ENCODE measurements around the gene ATRIP.
"Not testable (repeated sequence)": the region's sequence is repeated elsewhere in the genome, so short reads cannot be mapped to it uniquely, and the experiment has no call there.

ATRIP gene

DNA sequence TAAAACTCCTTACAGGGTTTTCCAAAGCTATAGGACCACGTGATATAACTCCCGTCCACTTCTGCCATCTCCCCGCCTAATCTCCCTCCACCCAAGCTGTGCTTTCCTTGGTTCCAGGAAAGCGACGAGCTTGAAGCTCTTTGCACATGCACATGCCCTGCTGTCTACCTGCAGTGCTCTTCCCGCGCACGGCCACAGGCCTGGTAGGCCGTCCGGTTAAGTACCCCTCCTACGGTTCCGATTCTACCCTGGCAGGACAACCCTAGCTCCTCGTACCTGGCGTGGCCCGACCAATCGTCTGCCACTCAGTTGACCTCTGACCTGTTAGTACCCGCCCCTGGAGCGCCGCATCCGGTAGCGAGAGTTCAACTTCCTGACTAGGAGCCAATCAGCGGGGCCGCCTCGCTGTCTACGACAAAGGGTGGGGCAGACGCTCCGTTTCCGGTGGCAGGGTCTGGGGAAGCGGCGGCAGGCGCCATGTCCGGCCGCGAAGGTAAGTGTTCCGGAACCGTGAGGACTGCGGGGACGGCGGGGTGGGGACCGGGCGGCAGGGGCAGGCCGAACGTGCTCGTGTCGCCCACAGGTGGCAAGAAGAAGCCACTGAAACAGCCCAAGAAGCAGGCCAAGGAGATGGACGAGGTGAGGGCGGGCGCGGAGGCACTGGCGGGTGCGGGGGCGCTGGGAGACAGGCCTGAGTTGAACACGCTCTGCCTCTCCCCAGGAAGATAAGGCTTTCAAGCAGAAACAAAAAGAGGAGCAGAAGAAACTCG, 6.5 kb upstream of the ATRIP start, which contains the start of the genes CCDC51 and TMA7:
TSS of gene CCDC51 (minus strand) at position 300 of the 770 bp plus-strand sequence. CDS start 4,991 bp downstream, outside the sequence.
TSS of gene TMA7 (plus strand) at position 438 of the 770 bp plus-strand sequence. CDS start at position 478, 40 bp downstream.
- peak; percentile 97 to 98 (median 98) for DNase-seq

DNA sequence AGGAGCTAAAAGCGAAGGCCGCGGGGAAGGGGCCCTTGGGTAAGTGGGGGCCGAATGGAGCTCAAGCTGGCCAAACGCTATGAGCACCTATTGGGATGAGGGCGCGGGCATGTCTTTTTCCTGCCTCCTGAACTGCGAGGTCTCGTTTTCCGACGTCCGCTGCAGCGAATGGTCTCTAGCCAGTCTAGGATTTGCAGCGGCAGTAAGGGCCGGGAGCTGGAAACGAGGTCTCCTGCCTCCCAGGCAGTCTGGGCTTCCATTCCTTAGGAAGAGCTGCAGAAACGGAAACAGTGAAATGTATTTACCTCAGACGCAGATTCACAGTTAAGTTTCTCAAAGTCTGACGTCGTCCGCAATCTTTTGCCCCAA, 6.0 kb upstream of the ATRIP start:
- no peak for DNase-seq

DNA sequence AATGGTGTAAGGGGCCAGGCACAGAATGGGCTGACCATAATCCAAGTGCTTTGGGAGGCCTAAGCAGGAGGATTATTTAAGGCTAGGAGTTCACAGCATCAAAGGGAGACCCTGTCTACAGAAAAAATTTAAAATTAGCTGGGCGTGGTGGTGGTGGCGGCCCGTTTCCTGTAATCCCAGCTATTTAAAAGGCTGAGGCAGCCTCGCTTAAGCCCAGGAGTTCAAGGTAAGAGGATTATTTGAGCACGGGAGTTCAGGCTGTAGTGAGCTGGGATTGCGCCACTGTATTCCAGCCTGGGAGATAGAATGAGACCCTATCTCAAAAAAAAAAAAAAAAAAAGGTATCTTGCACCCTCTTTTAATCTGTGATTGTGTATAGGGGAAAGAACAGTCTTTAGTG, 4.6 kb upstream of the ATRIP start:
- DNase-seq = no peak

DNA sequence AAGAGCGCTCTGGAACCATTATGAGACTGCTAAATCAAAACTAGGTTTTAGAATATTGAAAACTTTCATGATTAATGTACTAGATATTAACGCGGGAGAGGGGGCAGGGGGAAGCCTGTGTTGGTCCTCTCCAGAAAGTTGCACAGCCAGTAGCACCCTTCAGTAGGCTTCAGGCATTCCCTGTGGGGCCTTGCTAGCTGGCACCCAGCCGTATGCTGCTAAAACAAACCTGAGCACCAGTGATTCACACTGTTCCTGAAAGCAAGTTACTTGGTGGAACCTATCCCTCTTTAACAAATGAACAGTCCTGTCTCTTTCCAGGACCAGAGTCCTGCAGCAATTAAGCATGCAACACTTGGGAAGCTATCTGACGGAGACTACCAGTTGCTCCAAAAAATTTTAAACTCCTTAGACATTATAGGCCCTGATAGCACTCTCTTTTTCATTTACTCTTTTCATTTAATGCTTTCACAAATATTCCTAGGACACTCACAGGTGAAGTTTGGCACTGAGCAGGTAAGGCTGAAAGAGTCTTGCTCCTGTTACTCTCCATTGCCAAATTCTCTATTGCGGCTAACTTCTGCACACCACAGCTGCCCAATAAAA, 1.2 kb upstream of the ATRIP start:
- DNase-seq = no peak

DNA sequence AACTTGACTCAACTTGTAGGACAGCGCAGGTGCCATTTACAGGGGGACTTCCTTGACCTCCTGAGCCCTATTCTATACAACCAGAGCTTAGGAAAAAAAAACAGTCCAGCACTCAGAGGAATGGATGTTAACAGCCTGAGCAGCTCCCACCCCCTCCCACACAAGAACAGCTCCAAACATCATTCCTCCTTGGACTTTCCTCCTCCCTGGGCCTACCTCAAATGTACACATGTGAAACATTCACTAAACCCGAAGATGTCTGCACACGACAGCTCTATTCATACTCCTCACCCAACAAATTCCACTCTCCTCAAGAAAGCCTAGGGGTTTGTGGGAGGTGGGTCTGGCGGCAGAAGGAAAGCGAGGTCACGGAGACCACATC, 503 bp upstream of the ATRIP start:
- no peak for DNase-seq

DNA sequence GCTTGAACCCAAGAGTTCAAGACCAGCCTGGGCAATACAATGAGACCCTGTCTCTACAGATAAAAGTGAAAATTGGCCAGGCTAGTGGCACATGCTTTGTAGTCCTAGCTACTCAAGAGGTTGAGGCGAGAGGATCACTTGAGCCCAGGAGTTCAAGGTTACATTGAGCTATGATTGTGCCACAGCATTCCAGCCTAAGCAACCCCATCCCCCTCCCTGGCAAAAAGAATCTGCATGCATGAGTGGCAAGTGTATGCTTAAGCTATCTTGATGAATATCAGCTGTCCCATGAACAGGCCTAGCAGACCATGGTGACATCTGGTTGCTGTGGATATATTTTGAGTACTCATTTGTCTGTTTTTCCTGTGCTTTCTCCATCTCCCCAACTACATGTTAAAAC, 4.7 kb downstream of the ATRIP start:
- no peak for DNase-seq

DNA sequence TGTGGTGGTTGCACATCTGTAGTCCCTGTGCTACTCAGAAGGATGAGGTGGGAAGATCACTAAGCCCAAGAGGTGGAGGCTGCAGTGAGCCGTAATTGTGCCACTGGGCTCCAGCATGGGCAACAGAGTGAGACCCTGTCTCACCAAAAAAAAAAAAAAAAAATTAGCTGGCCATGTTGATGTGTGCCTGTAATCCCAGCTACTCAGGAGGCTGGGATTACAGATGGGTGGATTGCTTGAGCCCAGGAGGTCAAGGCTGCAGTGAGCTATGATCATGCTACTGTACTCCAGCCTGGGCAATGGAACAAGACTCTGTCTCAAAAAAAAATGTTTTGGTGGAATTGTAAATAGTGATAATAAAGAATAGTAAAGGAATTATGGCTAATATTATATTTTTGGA, 9.9 kb downstream of the ATRIP start:
- no peak for DNase-seq

DNA sequence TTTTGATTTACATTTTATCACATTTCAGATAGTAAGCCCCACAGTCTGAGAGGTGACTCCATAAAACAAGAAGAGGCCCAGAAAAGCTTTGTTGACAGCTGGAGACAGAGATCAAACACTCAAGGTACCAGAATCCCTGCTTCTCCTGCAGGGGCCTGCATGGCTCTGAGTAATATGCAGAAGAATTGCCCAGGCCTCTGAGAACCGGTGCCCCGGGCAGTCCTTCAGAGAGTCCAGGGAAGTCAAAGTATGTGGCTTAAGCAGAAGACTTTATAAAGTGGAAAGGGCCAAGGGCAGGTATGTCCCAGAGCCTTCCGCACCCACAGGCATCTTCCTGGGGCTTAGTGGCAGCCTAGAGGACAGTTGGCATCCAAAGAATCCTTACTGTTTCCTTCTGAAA, 12.8 kb downstream of the ATRIP start:
- no peak for DNase-seq

DNA sequence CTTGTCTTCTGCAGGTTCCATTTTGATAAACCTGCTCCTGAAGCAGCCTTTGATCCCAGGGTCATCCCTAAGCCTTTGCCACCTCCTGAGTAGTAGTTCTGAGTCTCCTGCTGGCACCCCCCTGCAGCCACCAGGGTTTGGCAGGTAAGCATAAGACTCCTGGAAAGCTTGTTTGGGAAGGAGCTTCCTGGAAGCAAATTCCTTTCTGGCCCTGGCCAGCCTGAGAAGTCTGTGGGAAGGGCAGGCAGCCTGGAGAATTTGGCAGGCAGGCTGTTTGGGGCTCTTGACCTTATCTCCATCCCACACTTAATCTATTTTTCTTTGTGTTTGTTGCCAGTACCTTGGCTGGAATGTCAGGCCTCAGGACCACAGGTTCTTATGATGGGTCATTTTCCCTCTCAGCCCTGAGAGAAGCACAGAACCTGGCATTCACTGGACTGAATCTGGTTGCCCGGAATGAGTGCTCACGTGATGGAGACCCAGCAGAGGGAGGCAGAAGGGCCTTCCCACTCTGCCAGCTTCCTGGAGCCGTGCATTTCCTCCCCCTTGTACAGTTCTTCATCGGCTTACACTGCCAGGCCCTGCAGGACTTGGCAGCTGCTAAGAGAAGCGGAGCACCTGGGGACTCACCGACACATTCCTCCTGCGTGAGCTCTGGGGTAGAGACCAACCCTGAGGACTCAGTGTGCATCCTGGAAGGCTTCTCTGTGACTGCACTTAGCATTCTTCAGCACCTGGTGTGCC, 13.4 kb downstream of the ATRIP start:
- DNase-seq = no peak

DNA sequence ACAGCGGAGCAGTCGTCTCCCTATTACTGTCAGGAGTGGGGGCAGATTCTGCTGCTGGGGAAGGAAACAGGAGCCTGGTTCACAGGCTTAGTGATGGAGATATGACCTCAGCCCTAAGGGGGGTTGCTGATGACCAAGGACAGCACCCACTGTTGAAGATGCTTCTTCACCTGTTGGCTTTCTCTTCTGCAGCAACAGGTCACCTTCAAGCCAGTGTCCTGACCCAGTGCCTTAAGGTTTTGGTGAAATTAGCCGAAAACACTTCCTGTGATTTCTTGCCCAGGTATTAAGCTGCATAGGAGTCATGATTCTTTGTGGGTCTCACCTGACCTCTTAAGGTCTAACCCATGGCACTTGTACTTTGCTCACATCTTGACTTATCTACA, 14.0 kb downstream of the ATRIP start:
- DNase-seq = no peak

DNA sequence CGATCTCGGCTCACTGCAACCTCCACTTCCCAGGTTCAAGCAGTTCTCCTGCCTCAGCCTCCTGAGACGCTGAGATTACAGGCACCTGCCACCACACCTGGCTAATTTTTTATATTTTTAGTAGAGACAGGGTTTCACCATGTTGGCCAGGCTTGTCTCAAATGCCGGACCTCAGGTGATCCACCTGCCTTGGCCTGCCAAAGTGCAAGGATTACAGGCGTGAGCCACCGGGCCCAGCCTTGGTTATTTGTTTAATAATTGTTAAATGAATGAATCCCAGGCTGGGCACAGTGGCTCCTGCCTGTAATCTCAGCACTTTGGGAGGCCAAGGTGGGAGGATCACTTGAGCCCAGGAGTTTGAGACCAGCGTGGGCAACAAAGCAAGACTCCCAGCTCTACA, 15.2 kb downstream of the ATRIP start:
- DNase-seq = not testable (repeated sequence)

DNA sequence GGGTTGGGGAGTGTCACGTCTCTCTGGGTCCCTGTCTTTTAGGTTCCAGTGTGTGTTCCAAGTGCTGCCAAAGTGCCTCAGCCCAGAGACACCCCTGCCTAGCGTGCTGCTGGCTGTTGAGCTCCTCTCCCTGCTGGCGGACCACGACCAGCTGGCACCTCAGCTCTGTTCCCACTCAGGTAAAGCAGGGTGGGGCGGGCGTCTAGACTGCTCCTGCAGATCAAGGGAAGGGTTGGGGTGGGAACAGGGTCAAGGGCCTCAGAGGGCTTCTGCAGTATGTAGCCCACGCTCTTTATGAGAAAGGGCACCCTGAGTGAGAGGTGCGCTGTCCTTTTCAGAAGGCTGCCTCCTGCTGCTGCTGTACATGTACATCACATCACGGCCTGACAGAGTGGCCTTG, 17.2 kb downstream of the ATRIP start:
- no peak for DNase-seq

DNA sequence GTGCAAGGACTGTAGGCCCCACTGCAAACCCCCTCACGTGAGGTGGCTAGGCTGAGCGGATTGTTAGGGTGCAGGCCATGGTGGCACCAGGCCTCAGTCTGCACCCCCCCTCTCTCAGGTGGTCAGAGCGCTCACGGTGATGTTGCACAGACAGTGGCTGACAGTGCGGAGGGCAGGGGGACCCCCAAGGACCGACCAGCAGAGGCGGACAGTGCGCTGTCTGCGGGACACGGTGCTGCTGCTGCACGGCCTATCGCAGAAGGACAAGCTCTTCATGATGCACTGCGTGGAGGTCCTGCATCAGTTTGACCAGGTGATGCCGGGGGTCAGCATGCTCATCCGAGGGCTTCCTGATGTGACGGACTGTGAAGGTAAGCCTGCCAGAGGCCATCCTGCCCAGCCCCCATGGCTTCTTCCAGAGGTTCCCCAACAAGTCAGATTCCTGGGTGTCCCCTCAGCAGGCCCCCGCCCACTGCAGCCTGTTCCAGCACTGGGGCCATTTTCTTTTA, 18.2 kb downstream of the ATRIP start:
- no peak for DNase-seq

DNA sequence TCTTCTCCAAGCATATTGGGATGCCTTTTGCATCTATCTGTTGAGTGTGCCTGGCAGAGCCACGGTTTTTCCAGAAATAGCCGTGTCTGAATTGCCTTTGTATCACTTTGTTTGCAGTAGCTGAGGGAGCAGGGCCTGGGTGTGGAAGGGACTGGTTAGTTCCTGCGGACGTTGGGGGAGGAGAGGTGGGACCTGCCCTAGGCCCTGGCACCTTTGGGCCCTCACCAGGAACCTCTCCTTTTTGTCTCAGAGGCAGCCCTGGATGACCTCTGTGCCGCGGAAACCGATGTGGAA, 18.6 kb downstream of the ATRIP start:
- DNase-seq = no peak

DNA sequence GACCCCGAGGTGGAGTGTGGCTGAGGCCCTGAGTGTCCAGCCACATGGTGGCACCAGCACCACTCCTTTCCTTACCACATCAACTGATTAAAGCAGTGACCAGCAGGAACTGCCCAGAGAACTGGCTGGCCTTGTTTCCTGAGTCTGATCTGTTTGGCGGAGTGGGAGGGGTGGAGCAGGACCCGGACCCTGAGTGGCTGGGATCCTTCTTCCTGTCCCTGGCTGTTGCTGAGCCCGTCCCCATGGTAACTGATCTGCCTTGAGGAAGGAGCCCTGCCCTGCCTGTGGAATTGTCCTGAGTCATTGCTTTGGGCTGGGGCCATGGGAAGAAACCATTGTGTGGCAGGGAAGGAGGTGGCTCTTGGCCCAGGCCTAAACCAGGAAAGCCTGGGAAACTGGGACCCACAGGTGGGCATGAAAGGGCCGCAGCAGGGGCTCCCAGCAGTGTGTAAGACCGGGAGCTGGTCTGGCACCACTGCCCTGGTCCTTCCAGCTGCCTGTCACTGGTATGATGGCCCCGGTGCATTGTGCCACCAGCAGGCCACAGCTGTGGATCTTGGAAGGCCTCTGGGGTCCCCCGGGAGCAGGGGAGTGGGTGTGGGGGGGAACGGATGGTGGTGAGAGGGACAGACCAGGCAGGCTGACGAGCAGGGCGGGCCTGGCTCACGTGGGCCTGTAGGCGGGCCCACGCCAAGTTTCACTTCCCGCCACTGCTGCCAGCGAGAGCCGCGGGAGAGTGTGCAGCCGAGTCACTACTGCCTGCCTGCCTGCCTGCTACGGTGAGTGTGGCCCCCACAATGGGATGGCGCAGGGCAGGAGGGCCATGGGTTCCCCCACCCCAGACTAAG, 19.2 kb downstream of the ATRIP start:
- DNase-seq = peak; percentile 98 to 99 (median 98)

DNA sequence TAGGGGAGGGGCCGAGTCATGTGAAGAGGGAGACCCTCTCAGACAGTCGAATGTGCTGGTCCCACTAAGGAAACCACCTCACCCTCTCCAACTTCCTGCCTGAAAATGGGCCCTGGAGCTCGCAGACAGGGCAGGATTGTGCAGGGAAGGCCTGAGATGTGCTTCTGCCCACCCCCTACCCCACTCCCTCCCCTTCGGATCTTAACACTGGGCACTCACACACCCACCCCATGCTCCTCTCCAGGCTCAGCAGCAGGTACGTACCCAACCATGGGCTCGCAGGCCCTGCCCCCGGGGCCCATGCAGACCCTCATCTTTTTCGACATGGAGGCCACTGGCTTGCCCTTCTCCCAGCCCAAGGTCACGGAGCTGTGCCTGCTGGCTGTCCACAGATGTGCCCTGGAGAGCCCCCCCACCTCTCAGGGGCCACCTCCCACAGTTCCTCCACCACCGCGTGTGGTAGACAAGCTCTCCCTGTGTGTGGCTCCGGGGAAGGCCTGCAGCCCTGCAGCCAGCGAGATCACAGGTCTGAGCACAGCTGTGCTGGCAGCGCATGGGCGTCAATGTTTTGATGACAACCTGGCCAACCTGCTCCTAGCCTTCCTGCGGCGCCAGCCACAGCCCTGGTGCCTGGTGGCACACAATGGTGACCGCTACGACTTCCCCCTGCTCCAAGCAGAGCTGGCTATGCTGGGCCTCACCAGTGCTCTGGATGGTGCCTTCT, 20.0 kb downstream of the ATRIP start:
- peak in 1 of 3 donors; percentile 31 for DNase-seq

DNA sequence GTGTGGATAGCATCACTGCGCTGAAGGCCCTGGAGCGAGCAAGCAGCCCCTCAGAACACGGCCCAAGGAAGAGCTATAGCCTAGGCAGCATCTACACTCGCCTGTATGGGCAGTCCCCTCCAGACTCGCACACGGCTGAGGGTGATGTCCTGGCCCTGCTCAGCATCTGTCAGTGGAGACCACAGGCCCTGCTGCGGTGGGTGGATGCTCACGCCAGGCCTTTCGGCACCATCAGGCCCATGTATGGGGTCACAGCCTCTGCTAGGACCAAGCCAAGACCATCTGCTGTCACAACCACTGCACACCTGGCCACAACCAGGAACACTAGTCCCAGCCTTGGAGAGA, 20.5 kb downstream of the ATRIP start:
- no peak for DNase-seq

DNA sequence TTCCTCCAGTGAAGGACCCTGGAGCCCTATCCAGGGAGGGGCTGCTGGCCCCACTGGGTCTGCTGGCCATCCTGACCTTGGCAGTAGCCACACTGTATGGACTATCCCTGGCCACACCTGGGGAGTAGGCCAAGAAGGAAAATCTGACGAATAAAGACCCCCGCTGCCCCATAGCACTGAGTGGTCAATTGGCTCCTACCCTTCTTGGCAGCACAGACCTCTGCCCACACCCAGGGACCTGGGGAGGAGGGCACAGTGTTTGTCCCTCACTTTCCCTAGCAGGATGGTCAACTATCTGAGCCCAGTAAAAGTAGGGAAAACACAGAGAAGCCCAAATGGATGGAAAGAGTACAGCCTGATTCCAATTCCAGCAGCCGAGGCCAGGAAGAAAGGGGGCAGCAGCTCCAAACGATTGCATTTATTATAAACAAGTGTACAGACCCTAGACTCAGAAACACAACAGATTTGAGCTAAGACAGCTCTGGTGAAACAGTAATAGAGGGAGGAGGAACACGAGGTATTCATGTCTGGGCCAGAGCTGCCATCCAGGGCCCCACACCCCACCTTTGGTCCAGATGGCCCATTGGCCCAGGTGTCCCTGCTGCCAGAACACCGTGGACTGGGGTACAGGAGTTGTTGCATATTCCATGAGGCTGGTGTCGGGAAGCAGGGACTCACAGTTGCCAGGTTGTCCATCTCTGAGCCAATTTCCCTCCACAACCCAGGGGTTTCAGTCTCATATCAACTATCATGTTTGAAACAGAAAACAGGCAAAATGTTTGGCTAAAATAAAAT, 21.1 kb downstream of the ATRIP start:
- no peak for DNase-seq

DNA sequence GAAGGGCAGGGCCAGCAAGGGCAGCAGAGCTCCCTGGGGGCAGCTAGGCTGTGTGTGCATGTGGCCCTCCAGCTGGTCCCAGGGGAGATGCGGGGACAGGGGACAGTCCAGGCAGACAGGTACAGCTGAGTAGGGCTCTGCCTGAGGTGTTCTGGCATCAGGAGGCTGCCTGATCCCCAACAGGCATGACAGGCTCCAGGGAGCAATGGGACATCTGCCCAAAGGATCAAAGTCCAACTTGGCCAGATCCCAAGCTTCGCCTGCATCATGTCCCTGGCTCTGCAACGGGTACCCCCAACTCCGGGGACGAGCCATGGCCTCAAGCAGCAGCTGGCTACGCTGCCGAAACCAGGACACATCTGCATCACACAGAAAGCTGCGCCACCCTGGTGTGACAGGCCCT, 21.8 kb downstream of the ATRIP start:
- no peak for DNase-seq

DNA sequence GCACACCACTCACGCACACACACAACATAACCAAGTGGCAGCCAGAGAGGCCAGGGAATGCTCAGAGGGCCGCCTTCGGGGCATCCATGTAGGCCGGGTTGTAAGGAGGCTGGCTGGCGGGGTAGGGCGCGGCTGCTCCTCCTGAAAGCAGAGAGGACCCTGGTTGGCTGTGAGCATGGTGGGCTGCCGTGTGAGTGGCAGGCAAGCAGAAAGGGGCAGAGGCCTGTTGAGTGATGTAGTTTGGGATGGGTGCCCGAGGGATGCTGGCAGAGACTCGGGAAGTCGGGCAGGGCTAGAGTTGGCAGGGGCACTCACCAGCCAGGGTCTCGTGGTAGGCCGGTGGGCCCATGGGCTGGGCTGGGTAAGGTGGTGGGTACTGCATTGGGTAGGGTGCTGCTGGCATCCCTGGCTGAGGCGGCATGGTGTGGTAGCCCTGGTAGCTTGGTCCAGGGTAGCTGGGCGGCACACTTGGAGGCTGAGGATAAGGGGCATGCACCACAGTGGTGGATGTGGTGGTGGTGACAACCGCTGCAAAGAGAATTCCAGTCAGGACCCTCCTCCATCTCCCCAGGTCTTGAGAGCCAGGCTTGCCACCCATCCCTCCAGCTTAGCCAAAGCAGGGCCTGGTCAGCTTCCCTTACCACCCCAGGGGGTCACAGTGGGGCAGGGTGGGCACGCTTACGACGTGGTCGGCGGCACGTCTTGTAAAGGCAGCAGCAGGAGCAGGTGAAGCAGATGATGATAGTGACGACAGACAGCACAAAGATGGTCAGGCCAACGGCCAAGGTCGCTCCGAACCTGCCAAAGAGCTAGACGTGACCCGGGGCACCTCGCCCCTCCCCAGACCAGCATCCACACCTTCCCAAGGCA, 22.7 kb downstream of the ATRIP start:
- DNase-seq = no peak

DNA sequence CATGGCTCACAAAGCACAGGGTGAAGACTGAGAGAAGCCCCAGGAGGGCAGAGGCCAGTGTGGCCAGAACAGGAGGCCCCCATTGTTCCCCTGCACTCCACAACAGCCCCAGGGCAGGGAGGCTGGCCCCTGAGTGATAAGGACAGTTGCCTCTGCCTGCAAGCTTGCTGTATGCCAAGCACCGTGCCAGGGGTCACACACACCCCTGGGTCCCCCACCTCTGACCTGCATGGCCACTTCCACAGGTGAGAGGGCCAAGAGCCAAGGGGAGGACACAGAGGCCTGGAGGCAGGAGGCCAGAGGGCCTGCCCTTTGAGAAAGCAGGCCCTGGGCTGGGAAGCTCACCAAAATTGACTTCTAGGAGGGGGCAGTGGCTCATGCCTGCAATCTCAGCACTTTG, 23.7 kb downstream of the ATRIP start:
- DNase-seq = no peak
